ENCODE data around the gene SSTR3.

- TF ChIP-seq GATA2 (IDR thresholded peaks at IDR 0.05; ENCODE audit: low read depth, low read length) (peak; percentile 41; the same call in 1 of the 2 replicates), GATA3 (IDR thresholded peaks at IDR 0.05; ENCODE audit: low read depth, low read length) (no peak)
Measured at GRCh38 chr22:37192204-37192603, 20.1 kb downstream of the SSTR3 start.

All from SH-SY5Y (cell line).